Putamen (tissue), 1 donor: ENCODE data around the gene CCDC107.

Experiments used
- DNase-seq: peaks from one replicate; pipeline ENCODE4 v3.0.0-alpha.2; 2016; ENCODE audit warnings: low spot score

CCDC107 gene

GRCh38 chr9:35705372-35705771, 47.3 kb downstream of the CCDC107 start:
- no peak for DNase-seq

- DNase-seq, result no peak
Measured at GRCh38 chr9:35705836-35706430, 47.8 kb downstream of the CCDC107 start.

GRCh38 chr9:35706951-35707350, 48.9 kb downstream of the CCDC107 start:
- DNase-seq, result no peak

GRCh38 chr9:35708146-35708545, 50.1 kb downstream of the CCDC107 start:
- no peak for DNase-seq

- DNase-seq, result no peak
Measured at GRCh38 chr9:35710818-35711500, 52.9 kb downstream of the CCDC107 start.
